AG10803 (cell line): Measurements from ENCODE around the gene CADM3.
A peak's percentile ranks its signal among the peaks of the same experiment; 100 is the strongest.

Experiments
- DNase-seq: peaks from one replicate; pipeline ENCODE4 v3.0.0; 2010; ENCODE audit warnings: low read depth
- H3K4me3 ChIP-seq: 2 replicates; pipeline ENCODE4 v1.5.1; 2011; ENCODE audit warnings: mild to moderate bottlenecking, low read length, control low read depth
- TF ChIP-seq, protein P1 (sequence below): conservative IDR thresholded peaks from 2 replicates; pipeline ENCODE4 v1.5.1; 2011; ENCODE audit warnings: mild to moderate bottlenecking, low read length, control low read depth, inconsistent platforms

Gene CADM3

DNA sequence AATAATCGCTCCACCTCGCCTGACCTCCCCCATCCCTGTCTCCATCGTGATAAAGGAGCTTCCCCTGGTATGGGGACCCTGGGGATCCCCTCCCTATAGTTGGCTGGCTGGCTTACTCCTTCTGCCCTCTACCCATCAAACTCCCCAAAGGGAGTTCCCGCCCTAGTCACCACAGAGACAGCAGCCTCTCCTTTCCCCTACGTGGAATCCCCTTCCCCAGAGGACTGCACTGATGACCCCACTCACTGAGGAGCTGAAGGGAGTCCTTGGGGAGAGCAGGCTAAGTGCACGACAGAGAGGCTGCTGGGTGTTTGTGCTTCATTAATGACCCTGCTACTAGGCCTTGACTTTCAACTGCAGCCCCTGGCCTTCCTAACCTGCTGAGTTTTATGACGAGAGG, 1.9 kb downstream of the CADM3 start:
- TF ChIP-seq, protein P1, sequence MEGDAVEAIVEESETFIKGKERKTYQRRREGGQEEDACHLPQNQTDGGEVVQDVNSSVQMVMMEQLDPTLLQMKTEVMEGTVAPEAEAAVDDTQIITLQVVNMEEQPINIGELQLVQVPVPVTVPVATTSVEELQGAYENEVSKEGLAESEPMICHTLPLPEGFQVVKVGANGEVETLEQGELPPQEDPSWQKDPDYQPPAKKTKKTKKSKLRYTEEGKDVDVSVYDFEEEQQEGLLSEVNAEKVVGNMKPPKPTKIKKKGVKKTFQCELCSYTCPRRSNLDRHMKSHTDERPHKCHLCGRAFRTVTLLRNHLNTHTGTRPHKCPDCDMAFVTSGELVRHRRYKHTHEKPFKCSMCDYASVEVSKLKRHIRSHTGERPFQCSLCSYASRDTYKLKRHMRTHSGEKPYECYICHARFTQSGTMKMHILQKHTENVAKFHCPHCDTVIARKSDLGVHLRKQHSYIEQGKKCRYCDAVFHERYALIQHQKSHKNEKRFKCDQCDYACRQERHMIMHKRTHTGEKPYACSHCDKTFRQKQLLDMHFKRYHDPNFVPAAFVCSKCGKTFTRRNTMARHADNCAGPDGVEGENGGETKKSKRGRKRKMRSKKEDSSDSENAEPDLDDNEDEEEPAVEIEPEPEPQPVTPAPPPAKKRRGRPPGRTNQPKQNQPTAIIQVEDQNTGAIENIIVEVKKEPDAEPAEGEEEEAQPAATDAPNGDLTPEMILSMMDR: no peak
- no peak overlapping the region for H3K4me3 ChIP-seq
- no peak for DNase-seq

DNA sequence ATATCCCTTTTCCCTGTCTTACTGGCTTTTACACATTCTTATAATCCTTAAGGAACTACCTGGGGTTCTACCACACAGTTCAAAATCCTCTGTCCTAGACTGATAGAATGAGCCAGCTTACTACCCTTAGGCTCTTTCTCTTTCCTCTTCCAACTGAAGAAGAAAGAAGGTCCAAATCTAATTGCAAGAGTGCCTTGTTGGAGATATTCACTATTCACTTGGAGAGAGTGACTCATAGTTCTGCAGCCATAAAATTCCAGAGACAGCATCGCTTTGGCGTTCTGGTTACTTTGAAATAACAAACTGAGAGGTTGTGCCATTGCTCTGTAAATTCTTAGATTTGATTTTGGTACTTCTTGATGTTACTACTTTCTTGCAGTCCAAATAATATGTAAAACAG, 4.2 kb downstream of the CADM3 start:
- TF ChIP-seq, protein P1: no peak
- no peak for DNase-seq
- no peak overlapping the region for H3K4me3 ChIP-seq

DNA sequence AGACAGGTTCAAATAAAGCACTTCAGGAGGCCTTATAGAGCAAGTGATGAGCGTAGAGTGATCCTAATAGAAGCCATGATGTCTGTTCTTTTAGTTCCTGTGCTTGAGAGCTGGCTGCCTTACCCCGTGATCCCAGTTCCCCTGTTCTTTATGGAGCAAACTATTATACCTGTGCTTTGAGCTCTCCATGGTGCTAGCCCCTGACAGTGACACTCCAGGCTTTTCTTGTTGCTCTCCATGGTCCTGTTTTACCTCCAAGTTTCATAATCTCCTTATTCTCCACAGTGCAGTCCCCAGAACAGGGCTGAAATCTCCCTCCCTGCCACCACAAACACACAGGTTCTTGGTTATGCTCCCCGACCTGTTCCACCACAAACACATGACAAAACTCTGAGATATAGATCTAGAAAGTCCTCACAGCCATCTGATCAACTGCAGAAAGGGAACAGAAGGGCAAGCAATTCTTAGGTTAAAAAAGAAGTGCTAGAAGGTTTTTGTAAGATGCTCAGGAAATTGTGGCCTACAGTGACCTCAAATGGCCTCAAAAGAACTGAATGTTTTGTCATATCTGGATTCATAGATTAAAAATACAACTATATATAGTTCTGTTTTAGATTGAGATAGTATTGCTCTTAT, 6.0 kb downstream of the CADM3 start:
- peak; percentile 42 for DNase-seq
- TF ChIP-seq, protein P1: no peak
- H3K4me3 ChIP-seq: no peak overlapping the region

DNA sequence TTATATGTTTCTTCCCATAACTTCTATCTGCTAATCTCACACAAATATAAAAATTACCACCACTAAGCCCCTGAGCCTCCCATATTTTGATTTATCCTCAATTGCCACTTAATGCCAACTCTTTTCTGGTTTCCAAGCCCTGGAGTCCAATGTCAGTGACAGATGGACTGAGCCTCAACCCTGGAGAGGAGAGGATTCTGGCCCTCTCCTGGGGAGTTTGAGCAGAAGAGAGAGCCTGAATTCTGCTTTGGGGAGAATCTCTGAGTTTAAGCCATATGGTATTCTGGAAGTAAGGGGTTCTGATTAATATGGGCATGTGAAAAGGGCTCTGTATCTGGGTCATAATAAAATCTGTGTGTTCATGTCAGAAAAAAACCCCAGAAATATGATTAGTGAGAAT, 8.5 kb downstream of the CADM3 start:
- no peak overlapping the region for H3K4me3 ChIP-seq
- TF ChIP-seq, protein P1: no peak
- DNase-seq: no peak

DNA sequence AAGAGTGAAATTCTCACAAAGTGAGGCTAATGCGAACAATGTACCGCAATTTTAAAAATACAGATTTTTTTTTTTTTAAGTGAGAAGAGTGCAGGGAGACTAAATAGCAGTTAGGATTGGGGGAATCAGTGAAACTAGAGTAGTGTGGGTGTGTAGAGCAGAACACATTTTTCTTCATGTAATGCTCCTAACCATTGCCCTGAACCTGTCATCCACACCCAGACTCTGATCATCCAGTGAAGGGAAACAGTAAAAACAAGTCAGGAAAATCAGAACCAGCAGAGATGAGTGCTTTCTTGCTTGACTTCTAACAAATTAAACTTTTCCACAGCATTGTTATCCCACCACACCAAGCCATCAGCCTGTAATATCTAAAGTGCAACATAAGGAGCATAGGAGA, 9.1 kb downstream of the CADM3 start:
- TF ChIP-seq, protein P1: no peak

DNA sequence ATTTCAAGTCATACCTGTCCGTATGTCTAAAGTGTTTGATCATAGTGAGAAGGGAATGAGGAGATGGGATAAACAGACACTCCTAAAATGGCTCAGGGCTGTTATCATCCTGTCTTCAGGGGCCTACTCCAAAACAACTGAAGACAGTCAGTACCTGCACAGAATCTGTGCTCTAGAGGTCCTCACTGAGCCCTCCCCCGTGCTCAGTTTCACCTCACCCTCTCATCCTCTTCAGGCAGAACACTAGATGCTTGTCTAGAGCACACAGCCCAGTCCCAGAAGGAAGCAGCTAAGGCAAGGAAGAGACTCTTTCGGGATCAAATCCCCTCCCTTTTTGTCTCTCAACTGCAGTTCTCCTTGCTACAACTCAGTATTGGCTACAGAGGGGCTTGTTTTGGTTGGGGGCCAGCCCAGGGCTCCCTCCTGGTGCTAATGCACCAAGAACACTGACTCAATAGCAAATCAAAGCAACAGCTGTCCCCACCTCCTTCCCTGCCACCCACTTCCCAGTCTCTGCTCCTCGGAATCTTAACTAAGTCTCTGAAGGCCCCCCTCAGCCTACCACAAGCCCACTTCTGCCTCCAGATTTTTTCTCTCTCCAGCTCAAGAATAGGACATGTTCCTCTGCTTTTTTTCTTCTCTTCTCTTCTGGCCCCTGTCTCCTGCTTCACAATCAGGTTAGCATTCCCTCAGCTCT, 10.1 kb downstream of the CADM3 start:
- no peak for DNase-seq
- TF ChIP-seq, protein P1: no peak
- no peak overlapping the region for H3K4me3 ChIP-seq

More for the DNA sequence above, 9.1 kb downstream of the CADM3 start:
- H3K4me3 ChIP-seq: no peak overlapping the region
- no peak for DNase-seq

DNA sequence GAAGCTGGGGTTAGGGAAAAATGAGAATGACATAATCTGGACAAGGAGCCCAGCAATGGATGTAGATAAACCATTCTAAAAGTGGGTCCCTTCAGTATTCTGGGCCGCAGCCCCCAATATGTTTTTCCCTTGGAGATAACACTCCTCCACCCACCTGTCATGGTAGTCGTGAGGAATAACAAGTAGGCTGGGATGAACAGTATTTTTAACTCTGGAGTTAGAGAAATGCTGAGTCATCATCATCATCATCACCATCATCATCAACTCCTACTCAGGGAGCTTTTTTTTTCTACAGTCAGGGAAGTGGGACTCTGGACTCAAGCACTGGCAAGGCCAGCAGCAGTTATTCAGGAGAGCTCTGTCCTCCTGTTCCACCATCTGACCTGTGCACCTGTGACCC, 12.8 kb downstream of the CADM3 start:
- no peak for DNase-seq
- H3K4me3 ChIP-seq: no peak overlapping the region
- TF ChIP-seq, protein P1: no peak
